GOT3 (cell line): ENCODE measurements around the gene PRLR.

Experiments
- DNase-seq: peaks from one replicate; lab custom pipeline; 2025; ENCODE audit warnings: mixed read lengths; lab: John Stamatoyannopoulos, UW

PRLR gene

GRCh38 chr5:35032356-35032755 is 197.9 kb downstream of the PRLR start:
- no peak for DNase-seq

GRCh38 chr5:35031276-35031675 is 199.0 kb downstream of the PRLR start:
- DNase-seq: no peak

GRCh38 chr5:35030426-35031100 is 199.7 kb downstream of the PRLR start:
- DNase-seq: no peak

GRCh38 chr5:35029333-35029732 is 201.0 kb downstream of the PRLR start:
- DNase-seq: no peak

DNA sequence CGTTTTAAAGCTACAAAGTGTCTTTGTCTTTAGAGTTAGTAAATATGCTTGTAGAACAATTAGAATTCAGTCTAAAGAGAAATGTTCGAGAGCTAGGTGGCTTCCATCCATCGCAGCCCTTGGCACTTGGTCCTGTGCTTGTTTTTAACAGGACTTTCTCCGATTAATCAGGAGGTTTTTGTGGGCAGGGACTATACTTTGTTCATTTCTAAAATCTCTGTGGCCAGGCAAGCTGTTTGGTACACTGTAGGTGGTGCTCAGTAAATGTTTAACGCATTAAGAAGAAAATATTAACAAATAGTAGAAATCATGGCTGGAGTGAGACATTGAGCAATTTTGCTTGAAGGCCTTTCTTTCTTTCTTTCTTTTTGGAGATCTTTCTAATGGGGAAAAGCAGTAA is 203.3 kb downstream of the PRLR start:
- DNase-seq: no peak

- DNase-seq: no peak
Observed at GRCh38 chr5:35026280-35026840, 203.9 kb downstream of the PRLR start.

- DNase-seq: no peak
Observed at GRCh38 chr5:35024911-35025510, 205.3 kb downstream of the PRLR start.

- DNase-seq: no peak
Observed at GRCh38 chr5:35023391-35024178, 206.7 kb downstream of the PRLR start.

GRCh38 chr5:35016174-35017051 is 213.9 kb downstream of the PRLR start:
- no peak for DNase-seq

- DNase-seq: no peak
Observed at GRCh38 chr5:35015063-35015462, 215.2 kb downstream of the PRLR start.

DNA sequence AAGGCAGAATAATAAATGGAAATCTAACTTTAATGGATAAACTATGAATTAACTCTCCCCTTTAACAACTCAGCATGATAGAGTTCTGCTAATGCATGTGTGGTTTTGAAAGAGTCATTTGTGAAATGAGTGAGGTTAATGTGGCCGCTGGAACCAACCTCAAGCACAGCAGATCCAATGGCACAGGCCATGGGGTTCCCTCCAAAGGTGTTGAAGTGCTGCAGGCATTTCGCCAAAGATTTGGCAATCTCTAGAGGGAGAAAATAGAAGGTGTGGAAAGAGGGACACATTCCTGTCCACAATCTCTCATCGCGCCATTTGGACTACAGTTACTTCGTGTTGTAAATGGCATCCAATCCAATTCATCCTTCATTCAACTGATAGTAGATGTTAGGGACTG is 217.5 kb downstream of the PRLR start:
- DNase-seq: no peak

- no peak for DNase-seq
Observed at GRCh38 chr5:35012365-35012764, 217.9 kb downstream of the PRLR start.

- DNase-seq: no peak
Observed at GRCh38 chr5:35010676-35011075, 219.6 kb downstream of the PRLR start.

DNA sequence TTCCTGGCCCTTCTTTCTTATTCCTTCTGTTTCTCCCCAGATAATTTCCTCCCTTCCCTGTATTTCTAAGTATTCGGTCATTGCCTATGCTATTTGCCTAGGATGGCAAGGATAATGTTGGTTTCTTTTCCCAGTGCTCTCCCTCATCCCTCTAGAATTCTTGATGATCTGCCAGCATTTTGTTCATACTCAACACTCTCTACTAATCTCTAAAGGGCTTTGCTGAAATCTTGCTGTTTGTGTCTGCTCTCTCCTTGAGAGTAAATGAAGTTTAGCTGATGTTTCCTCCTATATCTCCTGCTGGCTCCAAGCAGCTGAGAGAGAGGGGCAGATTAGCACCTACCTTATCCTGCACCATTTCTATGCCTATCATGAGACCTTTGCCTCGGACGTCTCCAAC is 220.6 kb downstream of the PRLR start:
- no peak for DNase-seq

DNA sequence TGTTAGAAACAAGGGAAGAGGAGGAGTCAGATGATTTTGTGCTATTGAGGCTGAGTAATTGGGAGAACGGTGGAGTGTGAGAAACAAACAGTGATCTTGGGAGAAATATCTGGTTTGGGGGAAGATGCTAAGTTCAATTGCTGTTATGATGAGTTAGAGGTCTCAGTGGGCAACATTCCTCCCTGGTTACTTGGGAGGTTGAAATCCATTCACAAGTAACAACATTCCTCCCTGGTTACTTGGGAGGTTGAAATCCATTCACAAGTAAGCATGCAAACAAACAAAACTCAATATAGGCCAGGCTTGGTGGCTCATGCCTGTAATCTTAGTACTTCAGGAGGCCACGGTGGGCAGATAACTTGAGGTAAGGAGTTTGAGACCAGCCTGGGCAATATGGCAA is 221.3 kb downstream of the PRLR start:
- no peak for DNase-seq

GRCh38 chr5:35004771-35005170 is 225.5 kb downstream of the PRLR start:
- no peak for DNase-seq

DNA sequence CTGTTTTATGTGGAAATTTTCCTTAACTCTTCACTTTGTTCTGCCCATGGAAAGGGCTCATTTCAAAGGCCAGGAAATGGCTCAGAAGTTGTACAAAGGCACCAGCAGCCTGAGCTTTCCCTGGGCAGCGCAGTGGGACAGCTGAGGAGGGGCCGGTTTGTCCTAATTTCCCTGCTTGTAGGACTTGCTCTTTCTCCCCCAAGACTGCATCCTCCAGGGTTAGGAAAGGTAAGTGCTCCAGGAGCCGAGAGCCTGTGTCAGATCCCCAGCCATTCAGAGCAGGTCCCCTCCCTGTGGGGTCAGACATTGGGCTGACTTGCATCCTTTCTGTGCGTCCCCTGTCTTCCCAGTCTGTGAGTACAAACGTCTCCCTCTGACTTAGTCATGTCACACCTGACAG is 226.1 kb downstream of the PRLR start:
- DNase-seq: no peak

GRCh38 chr5:35003018-35003957 is 227.0 kb downstream of the PRLR start:
- no peak for DNase-seq

GRCh38 chr5:35002459-35002858 is 227.8 kb downstream of the PRLR start:
- DNase-seq: no peak

GRCh38 chr5:35001842-35002241 is 228.4 kb downstream of the PRLR start:
- no peak for DNase-seq
